ENCODE results near the gene PDP2. TPM values are rescaled to one million over a fixed set of nuclear protein-coding genes. Genes with fewer than 3 reads are reported as not detected.

Gene PDP2
- total RNA-seq, 1 donor from 2014 or later = 16.1 TPM

DNA sequence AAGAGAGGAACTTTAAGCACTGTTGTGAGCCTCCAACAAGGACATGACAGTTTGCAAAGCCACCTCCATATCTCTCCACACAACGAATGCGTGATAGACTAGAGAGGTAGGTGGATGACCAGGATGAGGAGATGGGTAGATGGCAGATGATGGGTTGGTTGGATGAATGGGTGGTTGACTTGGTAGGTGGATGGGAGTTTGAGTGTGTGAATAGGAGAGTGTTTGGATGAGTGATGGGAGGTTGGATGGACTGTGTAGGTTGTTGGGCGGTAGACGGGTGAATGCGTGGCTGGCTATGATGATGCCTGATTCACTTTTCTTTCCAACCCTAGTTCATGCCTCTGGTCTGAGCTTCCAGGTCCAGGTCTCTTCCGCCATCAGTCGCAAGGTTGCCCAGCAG is 34.2 kb downstream of the PDP2 start:
- Mint-ChIP-seq H3K9me3 (no peaks in the 10 kb centered on the region), H3K4me1 (ENCODE audit: unreplicated experiment) (no peaks in the 10 kb centered on the region), H3K36me3 (no peaks in the 10 kb centered on the region), H3K27ac (no peak overlapping the region), H3K4me3 (no peak overlapping the region), H3K27me3 (peaks cover 34% of the 10 kb centered on the region)
- TF ChIP-seq CTCF (conservative IDR thresholded peaks at IDR 0.05) = no peak
- DNase-seq (ENCODE audit: extremely low spot score, unreplicated experiment) = no peak

- H3K4me3 Mint-ChIP-seq = no peak overlapping the region
- peaks cover 33% of the 10 kb centered on the region for H3K27me3 Mint-ChIP-seq
- no peaks in the 10 kb centered on the region for H3K36me3 Mint-ChIP-seq
- no peaks in the 10 kb centered on the region for H3K4me1 Mint-ChIP-seq (ENCODE audit: unreplicated experiment)
- no peak for TF ChIP-seq CTCF (conservative IDR thresholded peaks at IDR 0.05)
- H3K9me3 Mint-ChIP-seq = no peaks in the 10 kb centered on the region
- DNase-seq (ENCODE audit: extremely low spot score, unreplicated experiment) = no peak
- H3K27ac Mint-ChIP-seq = no peak overlapping the region
These were observed 34.7 kb downstream of the PDP2 start for GRCh38 chr16:66915041-66915440.

DNA sequence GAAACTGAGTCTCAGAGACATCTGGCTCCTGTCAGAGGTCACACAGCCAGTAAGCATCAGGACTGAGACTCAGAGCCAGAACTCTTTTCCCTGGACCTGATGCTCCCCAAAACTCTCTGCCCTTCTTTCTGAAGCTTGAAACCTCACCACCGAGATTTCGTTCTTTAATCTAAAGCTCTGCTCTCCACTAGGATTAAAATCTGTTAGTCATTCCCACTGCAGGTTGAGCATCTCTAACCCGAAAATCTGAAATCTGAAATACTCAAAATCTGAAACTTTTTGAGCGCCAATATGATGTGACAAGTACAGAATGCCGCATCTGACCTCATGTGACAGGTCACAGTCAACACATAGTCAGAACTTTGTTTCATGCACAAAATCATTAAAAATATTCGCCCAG is 36.2 kb downstream of the PDP2 start:
- TF ChIP-seq CTCF (conservative IDR thresholded peaks at IDR 0.05) = no peak
- Mint-ChIP-seq H3K9me3 (no peaks in the 10 kb centered on the region), H3K27me3 (peaks cover 44% of the 10 kb centered on the region), H3K27ac (no peak overlapping the region), H3K36me3 (no peaks in the 10 kb centered on the region), H3K4me1 (ENCODE audit: unreplicated experiment) (no peaks in the 10 kb centered on the region), H3K4me3 (no peak overlapping the region)
- no peak for DNase-seq (ENCODE audit: extremely low spot score, unreplicated experiment)

- Mint-ChIP-seq H3K4me1 (ENCODE audit: unreplicated experiment) (no peaks in the 10 kb centered on the region), H3K4me3 (no peak overlapping the region), H3K36me3 (no peaks in the 10 kb centered on the region), H3K27me3 (peaks cover 45% of the 10 kb centered on the region), H3K27ac (no peak overlapping the region), H3K9me3 (no peaks in the 10 kb centered on the region)
- no peak for DNase-seq (ENCODE audit: extremely low spot score, unreplicated experiment)
- TF ChIP-seq CTCF (conservative IDR thresholded peaks at IDR 0.05) = no peak
These were observed 37.4 kb downstream of the PDP2 start for GRCh38 chr16:66917741-66918140.

GRCh38 chr16:66918355-66918754 is 38.0 kb downstream of the PDP2 start:
- no peak for DNase-seq (ENCODE audit: extremely low spot score, unreplicated experiment)
- H3K4me3 Mint-ChIP-seq = no peak overlapping the region
- no peaks in the 10 kb centered on the region for H3K4me1 Mint-ChIP-seq (ENCODE audit: unreplicated experiment)
- H3K27me3 Mint-ChIP-seq = peaks cover 51% of the 10 kb centered on the region
- H3K27ac Mint-ChIP-seq = no peak overlapping the region
- H3K9me3 Mint-ChIP-seq = no peaks in the 10 kb centered on the region
- peaks cover 2% of the 10 kb centered on the region for H3K36me3 Mint-ChIP-seq
- TF ChIP-seq CTCF (conservative IDR thresholded peaks at IDR 0.05) = no peak
